Brain microvascular endothelial cell (primary cell): ENCODE data around the gene IL5RA.

Experiments
- DNase-seq: peaks from one replicate; pipeline ENCODE4 v3.0.0-alpha.2; 2020
- H3K27ac ChIP-seq: fragments of 250-450 bp; sonication (Bioruptor Pico); 2 replicates; pipeline ENCODE4 v1.5.1; 2020; ENCODE audit warnings: mild to moderate bottlenecking, moderate library complexity
- H3K27me3 ChIP-seq: fragments of 250-450 bp; sonication (Bioruptor Pico); replicated peaks from 2 replicates; pipeline ENCODE4 v1.5.1; 2020; ENCODE audit warnings: mild to moderate bottlenecking
- H3K36me3 ChIP-seq: fragments of 250-450 bp; sonication (Bioruptor Pico); replicated peaks from 2 replicates; pipeline ENCODE4 v1.5.1; 2020; ENCODE audit warnings: mild to moderate bottlenecking
- H3K4me3 ChIP-seq: 2 replicates; pipeline ENCODE4 v1.5.1; 2011; ENCODE audit warnings: low read depth, mild to moderate bottlenecking, control low read depth, low read length, moderate library complexity
- CTCF ChIP-seq: IDR thresholded peaks from 2 replicates; pipeline ENCODE4 v1.5.1; 2011; ENCODE audit warnings: low read depth, mild to moderate bottlenecking, moderate library complexity, low read length, control low read depth, inconsistent platforms; ENCODE audit errors: missing control alignments
- in situ Hi-C: cut with HindIII; loops from 2 replicates; pipeline ENCODE4 v1.10.0; 2017; ENCODE audit warnings: low sequenced_read_pairs, low pct_ligation_motif_present

Gene IL5RA

DNA sequence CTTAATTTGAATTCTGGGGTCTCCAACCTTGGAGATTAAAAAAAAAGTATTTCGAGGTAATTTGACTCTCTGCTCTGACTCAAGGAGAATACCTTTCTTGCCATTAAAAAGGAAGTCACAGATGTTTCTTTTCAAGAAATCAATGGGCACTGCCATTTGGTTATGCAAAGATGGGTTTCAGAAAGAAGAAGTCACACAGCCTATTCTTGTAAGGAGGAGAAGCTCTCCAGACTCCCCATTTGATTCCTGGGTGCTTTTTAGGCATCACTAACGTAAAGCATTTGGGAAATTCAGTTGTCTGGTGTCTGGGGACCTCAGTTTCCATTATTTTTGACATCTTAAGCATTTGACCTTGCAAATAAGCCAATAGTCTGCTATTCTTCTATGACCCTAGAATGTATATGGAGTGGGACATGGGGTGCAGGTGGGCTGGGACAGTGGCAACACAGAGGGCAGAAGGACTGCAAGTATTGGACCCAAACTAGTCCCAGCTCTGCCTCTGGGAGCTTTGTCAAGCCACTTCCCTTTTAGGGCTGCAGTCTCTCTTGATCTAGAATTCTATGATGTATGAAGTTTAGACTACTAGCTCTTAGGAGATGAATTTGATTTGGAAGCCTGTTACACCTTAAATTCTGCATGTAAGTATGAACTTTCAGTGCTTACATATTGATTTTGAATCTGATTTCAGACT is 27.8 kb downstream of the IL5RA start:
- no peak for DNase-seq
- no peak for TF ChIP-seq CTCF
- H3K27ac ChIP-seq: no peak overlapping the region
- in situ Hi-C loops: no loop called here
- no peaks in the 10 kb centered on the region for H3K27me3 ChIP-seq
- no peaks in the 10 kb centered on the region for H3K36me3 ChIP-seq
- H3K4me3 ChIP-seq: no peak overlapping the region

DNA sequence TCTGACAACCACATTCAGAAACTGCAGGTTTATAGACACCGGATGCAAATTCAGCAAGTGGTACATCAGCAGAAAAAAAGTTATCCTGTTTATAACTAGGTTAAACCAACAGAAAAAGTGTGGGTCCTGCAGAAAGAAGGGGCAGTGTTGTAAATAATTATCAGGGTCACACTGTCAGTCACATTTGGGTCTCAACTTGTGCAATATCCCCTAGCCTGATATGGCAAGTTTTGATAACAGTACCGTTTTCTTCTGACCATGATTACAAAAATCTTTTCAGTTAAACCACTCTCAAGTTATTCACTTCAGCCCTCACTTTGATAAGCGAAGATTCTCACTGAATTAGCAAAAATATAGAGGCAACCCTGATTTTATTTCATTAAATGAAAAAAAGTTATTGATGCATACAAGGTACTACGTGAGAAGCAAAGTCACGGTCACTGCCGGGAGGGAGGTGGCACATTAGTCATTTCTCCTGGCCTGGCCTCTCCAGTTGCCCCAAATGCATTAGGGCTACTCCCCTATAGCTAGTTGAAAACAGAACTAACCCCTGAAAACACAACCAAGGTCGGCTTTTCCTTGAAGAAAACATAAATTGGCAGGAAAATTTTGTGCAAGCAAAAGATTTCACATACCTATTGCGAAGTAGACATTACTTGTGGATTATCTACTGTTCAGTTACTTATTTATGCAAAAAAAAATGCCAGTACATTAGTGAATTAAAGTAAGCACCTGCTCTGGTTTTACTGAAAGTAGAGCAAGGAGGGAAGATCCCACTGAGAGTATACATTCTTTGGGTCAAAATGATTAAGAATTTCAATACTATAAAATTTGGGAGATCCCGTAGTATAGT is 28.6 kb downstream of the IL5RA start:
- Histone ChIP-seq H3K27ac (no peak overlapping the region), H3K4me3 (no peak overlapping the region), H3K27me3 (no peaks in the 10 kb centered on the region), H3K36me3 (no peaks in the 10 kb centered on the region)
- in situ Hi-C loops: no loop called here
- no peak for TF ChIP-seq CTCF
- no peak for DNase-seq

DNA sequence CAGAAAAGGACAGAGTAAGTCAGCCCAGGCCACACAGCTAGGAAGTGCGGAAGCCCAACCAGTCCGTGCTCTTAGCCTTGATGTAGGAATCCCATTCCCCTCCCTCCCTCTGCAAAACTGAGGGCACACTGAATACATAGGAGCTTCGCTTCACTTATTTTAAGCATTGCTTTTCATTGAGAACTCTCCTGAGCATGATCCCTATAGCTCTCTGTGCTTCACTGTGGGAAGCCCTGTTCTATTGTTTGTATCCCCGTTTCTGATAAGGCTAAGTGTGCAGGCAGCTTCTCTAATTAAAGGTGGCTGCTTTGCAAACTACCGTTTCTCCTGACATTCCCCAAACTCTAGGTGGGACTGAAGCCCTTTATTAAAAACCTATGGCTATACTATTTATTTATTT is 29.9 kb downstream of the IL5RA start:
- Histone ChIP-seq H3K4me3 (no peak overlapping the region), H3K27ac (no peak overlapping the region), H3K27me3 (no peaks in the 10 kb centered on the region), H3K36me3 (no peaks in the 10 kb centered on the region)
- no peak for TF ChIP-seq CTCF
- in situ Hi-C loops: no loop called here
- no peak for DNase-seq

GRCh38 chr3:3074551-3075257 is 35.5 kb downstream of the IL5RA start:
- Histone ChIP-seq H3K27me3 (no peaks in the 10 kb centered on the region), H3K4me3 (no peak overlapping the region), H3K27ac (no peak overlapping the region), H3K36me3 (no peaks in the 10 kb centered on the region)
- in situ Hi-C loops: no loop called here
- DNase-seq: no peak
- TF ChIP-seq CTCF: no peak

DNA sequence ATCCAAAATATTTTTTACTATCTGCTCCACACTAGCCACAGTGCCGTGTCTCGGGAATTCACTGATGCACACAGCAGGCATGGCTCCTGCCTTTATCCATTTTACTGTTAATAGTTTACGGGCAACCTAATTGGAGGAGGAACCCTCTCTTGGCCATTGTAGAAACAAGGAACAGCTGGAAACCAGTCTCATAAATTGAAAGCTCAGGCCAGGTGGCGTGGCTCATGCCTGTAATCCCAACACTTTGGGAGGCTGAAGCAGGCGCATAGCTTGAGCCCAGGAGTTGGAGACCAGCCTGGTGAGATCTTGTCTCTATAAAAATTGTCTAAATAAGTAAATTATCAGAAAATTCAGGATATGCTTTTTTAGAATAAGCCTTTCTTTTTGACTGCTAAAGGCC is 39.0 kb downstream of the IL5RA start:
- H3K27ac ChIP-seq: no peak overlapping the region
- H3K4me3 ChIP-seq: no peak overlapping the region
- DNase-seq: no peak
- TF ChIP-seq CTCF: no peak
- in situ Hi-C loops: no loop called here
- no peaks in the 10 kb centered on the region for H3K27me3 ChIP-seq
- H3K36me3 ChIP-seq: no peaks in the 10 kb centered on the region
